Airway epithelial cell (primary cell): ENCODE data around the gene UTP4. TPM values are rescaled to one million over a fixed set of nuclear protein-coding genes. Genes with fewer than 3 reads are reported as not detected.

Experiments
- total RNA-seq: library from RNA; depleted of rRNA; stranded (reverse); fragments of >200 nt; gene quantifications from 2 replicates; pipeline ENCODE4 v1.2.3, GENCODE V29; 2015

UTP4 gene
- 14.3 and 28.1 TPM in 2 replicates for total RNA-seq

DNA sequence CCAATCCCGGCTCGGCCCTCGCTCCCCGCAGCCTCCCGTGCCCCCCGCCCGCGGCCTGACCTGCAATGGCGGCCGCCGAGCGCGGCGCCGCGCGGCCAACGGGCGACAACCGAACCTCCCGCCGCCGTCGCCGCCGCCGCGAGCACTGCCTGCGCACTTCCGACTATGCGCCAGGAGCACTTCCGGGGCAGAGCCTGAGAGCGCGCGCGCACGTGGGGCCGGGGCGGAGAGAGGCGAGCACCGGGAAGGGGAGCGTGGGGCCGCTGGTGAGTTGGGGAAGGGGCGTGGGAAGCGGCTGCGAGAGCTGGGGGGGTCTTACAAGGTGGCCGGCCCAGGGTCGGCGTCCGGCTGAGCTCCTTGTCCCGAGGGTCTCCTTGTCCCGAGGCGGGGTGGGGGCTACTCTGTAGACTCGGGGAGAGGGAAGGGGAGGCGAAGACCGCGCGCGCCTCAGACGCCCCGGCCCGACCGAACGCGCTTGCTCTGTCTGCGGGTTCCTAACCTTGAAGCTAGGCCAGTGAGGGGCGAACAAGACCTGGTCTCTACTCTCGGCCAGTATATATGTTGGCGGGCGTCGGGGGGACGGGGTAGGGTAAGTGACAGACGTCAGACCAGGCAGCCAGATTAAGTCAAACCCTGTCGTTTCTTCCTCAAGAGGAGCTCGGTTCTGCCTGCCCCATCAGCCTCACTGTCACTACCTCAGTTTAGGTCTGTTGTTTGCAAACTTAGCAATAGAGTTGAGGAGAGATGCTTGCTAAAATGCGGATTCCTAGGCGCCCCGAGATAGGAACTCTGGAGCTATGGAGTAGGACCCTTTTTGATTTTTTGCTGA is at the start of gene UTP4, which contains the start of gene CHTF8:
TSS of gene UTP4 (plus strand) at position 226 of the 829 bp plus-strand sequence. CDS start 811 bp downstream, outside the sequence.
TSS of gene CHTF8 (minus strand) at position 165 of the 829 bp plus-strand sequence. CDS start 11,130 bp downstream, outside the sequence.

DNA sequence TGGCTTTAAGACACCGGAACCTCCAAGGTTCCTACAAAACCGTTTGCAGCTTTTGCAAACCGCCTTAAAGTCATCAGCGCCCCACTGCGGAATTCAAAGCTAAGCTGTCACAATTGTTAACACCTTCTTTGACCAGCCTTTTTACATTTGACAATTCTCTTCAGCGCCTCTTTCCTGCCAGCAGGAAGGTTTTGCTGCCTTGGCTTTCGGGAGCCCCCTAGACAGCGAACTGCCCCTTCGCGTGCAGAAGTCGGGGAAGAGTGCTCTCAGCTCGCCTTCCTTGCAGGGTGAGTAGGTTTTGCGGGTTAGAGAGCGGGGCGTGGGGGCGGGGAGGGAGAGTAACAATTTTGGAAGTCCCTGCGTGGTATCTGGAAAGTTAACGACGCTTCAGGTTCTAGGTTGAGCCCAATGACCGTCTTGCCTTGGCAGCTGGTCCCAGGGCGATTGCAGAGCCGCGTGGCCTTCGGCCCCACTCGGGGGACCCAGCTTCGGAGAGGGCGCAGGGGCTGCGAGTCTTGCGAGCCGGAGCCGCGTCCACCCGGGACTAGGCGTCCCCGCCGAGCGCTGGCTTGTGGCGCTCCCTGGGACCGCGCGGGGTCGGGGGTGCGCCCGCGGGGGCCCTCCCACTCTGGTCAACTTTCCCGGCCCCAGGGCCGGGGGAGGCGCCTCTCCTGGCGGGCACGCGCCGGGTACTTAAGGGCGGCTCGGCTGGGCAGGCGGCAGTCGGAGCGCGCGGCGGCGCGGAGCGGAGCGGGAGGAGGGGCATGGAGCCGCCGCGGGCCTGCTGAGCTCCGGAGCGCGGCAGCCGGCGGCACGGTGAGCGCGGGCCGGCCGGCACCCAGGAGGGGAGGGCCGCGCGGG is 26.7 kb upstream of the UTP4 start, which contains the start of gene HAS3:
TSS of gene HAS3 (plus strand) at position 153 of the 861 bp plus-strand sequence. CDS start 3,743 bp downstream, outside the sequence.

GRCh38 chr16:69186642-69187445 is 54.4 kb downstream of the UTP4 start, which contains the start of gene SNTB2:
TSS of gene SNTB2 (plus strand) at chr16:69187164. CDS start at chr16:69187167, 3 bp downstream.

Other genes starting within 250 kb of the UTP4 start
- 31.9 and 34.0 TPM in 2 replicates for gene HAS3, start 27.0 kb upstream of the UTP4 start, total RNA-seq
- gene CHTF8, start 61 bp upstream of the UTP4 start, total RNA-seq, result 40.3 and 65.1 TPM in 2 replicates
- 12.3 and 19.0 TPM in 2 replicates for gene SNTB2, start 54.5 kb downstream of the UTP4 start, total RNA-seq
- 39.7 and 43.2 TPM in 2 replicates for gene VPS4A, start 178.7 kb downstream of the UTP4 start, total RNA-seq
- 21.2 and 31.2 TPM in 2 replicates for gene PDF, start 197.9 kb downstream of the UTP4 start, total RNA-seq
- 27.7 and 34.0 TPM in 2 replicates for gene COG8, start 206.9 kb downstream of the UTP4 start, total RNA-seq
- gene NIP7, start 207.1 kb downstream of the UTP4 start, total RNA-seq, result 24.7 and 33.1 TPM in 2 replicates
- gene TMED6, start 219.1 kb downstream of the UTP4 start, total RNA-seq, result not detected in 2 replicates